HEK293 (cell line): ENCODE data around the gene JAM3.

Experiments used
- BCL11A ChIP-seq: fragments of 450-650 bp; formaldehyde crosslinking; IDR thresholded peaks from 2 replicates; pipeline ENCODE4 v1.5.1; 2016; ENCODE audit warnings: low read depth, missing biosample characterization, missing genetic modification characterization
- CTCF ChIP-seq: fragments of 450-650 bp; formaldehyde crosslinking; IDR thresholded peaks from 2 replicates; pipeline ENCODE4 v1.5.1; 2016; ENCODE audit warnings: missing biosample characterization, missing genetic modification characterization
- HOXD13 ChIP-seq: sonication (generic); formaldehyde crosslinking; IDR thresholded peaks from 2 replicates; pipeline ENCODE4 v1.8.0; 2022; ENCODE audit warnings: missing genetic modification reagents, borderline replicate concordance
- REST ChIP-seq: fragments of 450-650 bp; formaldehyde crosslinking; IDR thresholded peaks from 2 replicates; pipeline ENCODE4 v1.5.1; 2016; ENCODE audit warnings: missing biosample characterization, missing genetic modification characterization
- SCRT1 ChIP-seq: fragments of 450-650 bp; formaldehyde crosslinking; IDR thresholded peaks from 2 replicates; pipeline ENCODE4 v1.5.1; 2016; ENCODE audit warnings: missing biosample characterization, missing genetic modification characterization, borderline replicate concordance
- YY1 ChIP-seq: fragments of 450-650 bp; formaldehyde crosslinking; IDR thresholded peaks from 2 replicates; pipeline ENCODE4 v1.5.1; 2018; ENCODE audit warnings: missing biosample characterization, missing genetic modification characterization
- ZNF10 ChIP-seq: fragments of 450-650 bp; formaldehyde crosslinking; IDR thresholded peaks from 2 replicates; pipeline ENCODE4 v1.5.1; 2017; ENCODE audit warnings: missing biosample characterization, missing genetic modification characterization
- ZNF248 ChIP-seq: fragments of 450-650 bp; formaldehyde crosslinking; IDR thresholded peaks from 2 replicates; pipeline ENCODE4 v1.5.1; 2017; ENCODE audit warnings: missing biosample characterization, missing genetic modification characterization
- ZNF37A ChIP-seq: fragments of 450-650 bp; IDR thresholded peaks from 2 replicates; pipeline ENCODE4 v1.5.1; 2018; ENCODE audit warnings: missing biosample characterization, missing genetic modification characterization
- ZNF658 ChIP-seq: fragments of 450-650 bp; formaldehyde crosslinking; IDR thresholded peaks from 2 replicates; pipeline ENCODE4; 2016; ENCODE audit warnings: missing biosample characterization, missing genetic modification characterization
- ZNF747 ChIP-seq: fragments of 450-650 bp; formaldehyde crosslinking; IDR thresholded peaks from 2 replicates; pipeline ENCODE4 v1.5.1; 2016; ENCODE audit warnings: missing biosample characterization, missing genetic modification characterization
- TF ChIP-seq, protein P1 (sequence below): fragments of 450-650 bp; IDR thresholded peaks from 2 replicates; pipeline ENCODE4 v1.5.1; 2018; ENCODE audit warnings: missing biosample characterization, missing genetic modification characterization

GRCh38 chr11:134065381-134065780 lies 3.5 kb upstream of the JAM3 start:
- TF ChIP-seq REST (tag by site-specific recombination) (no peak), YY1 (tag by site-specific recombination) (no peak), CTCF (no peak), ZNF747 (tag by site-specific recombination) (no peak), ZNF248 (tag by site-specific recombination) (no peak), ZNF658 (tag by site-specific recombination) (no peak), ZNF37A (tag by site-specific recombination) (no peak), HOXD13 (CRISPR knock-in tag) (no peak), ZNF10 (tag by site-specific recombination) (no peak), BCL11A (tag by site-specific recombination) (no peak), SCRT1 (tag by site-specific recombination) (no peak)
- TF ChIP-seq, protein P1, sequence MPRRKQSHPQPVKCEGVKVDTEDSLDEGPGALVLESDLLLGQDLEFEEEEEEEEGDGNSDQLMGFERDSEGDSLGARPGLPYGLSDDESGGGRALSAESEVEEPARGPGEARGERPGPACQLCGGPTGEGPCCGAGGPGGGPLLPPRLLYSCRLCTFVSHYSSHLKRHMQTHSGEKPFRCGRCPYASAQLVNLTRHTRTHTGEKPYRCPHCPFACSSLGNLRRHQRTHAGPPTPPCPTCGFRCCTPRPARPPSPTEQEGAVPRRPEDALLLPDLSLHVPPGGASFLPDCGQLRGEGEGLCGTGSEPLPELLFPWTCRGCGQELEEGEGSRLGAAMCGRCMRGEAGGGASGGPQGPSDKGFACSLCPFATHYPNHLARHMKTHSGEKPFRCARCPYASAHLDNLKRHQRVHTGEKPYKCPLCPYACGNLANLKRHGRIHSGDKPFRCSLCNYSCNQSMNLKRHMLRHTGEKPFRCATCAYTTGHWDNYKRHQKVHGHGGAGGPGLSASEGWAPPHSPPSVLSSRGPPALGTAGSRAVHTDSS (tag by site-specific recombination), result no peak
